HepG2 (cell line): ENCODE measurements around the gene KCTD13. TPM values are rescaled to one million over a fixed set of nuclear protein-coding genes. Genes with fewer than 3 reads are reported as not detected.

Experiments
- CENPX ChIP-seq: sonication (generic); formaldehyde crosslinking; IDR thresholded peaks from 2 replicates; pipeline ENCODE4 v1.9.0; 2021; ENCODE audit warnings: mild to moderate bottlenecking, missing genetic modification reagents, moderate library complexity
- DNMT3B ChIP-seq: conservative IDR thresholded peaks from 2 replicates; pipeline ENCODE4 v1.6.1; 2016; ENCODE audit warnings: missing biosample characterization, control low read depth
- HNF4A ChIP-seq: sonication (generic); formaldehyde crosslinking; IDR thresholded peaks from 2 replicates; pipeline ENCODE4 v1.4.0; 2020; ENCODE audit warnings: missing genetic modification reagents
- ISX ChIP-seq: sonication (generic); formaldehyde crosslinking; conservative IDR thresholded peaks from 2 replicates; pipeline ENCODE4 v1.5.0; 2020; ENCODE audit warnings: missing genetic modification reagents
- JUNB ChIP-seq: sonication (generic); formaldehyde crosslinking; IDR thresholded peaks from 2 replicates; pipeline ENCODE4 v1.8.0; 2022; ENCODE audit warnings: missing genetic modification reagents, mild to moderate bottlenecking, borderline replicate concordance
- NFRKB ChIP-seq: fragments of 450-650 bp; IDR thresholded peaks from 2 replicates; pipeline ENCODE4 v1.6.1; 2017
- RFX1 ChIP-seq: fragments of 450-650 bp; IDR thresholded peaks from 2 replicates; pipeline ENCODE4 v1.6.1; 2017
- SALL1 ChIP-seq: sonication (generic); formaldehyde crosslinking; IDR thresholded peaks from 2 replicates; pipeline ENCODE4 v1.8.0; 2022; ENCODE audit warnings: mild to moderate bottlenecking, missing genetic modification reagents
- SALL2 ChIP-seq: sonication (generic); formaldehyde crosslinking; IDR thresholded peaks from 2 replicates; pipeline ENCODE4 v1.8.1; 2023; ENCODE audit warnings: mild to moderate bottlenecking, missing genetic modification reagents, inconsistent platforms
- SMAD3 ChIP-seq: sonication (generic); formaldehyde crosslinking; IDR thresholded peaks from 2 replicates; pipeline ENCODE4 v1.4.0; 2020; ENCODE audit warnings: missing genetic modification reagents
- TBL1XR1 ChIP-seq: fragments of 150-350 bp; IDR thresholded peaks from 2 replicates; pipeline ENCODE4 v1.6.1; 2014; ENCODE audit warnings: borderline replicate concordance, low read length; ENCODE audit not compliant: partially characterized antibody
- ZFP36 ChIP-seq: fragments of 150-350 bp; IDR thresholded peaks from 2 replicates; pipeline ENCODE4 v1.6.1; 2018; ENCODE audit warnings: borderline replicate concordance, low read length, low read depth; ENCODE audit not compliant: partially characterized antibody
- ZNF343 ChIP-seq: sonication (generic); formaldehyde crosslinking; IDR thresholded peaks from 2 replicates; pipeline ENCODE4 v1.4.0; 2020; ENCODE audit warnings: mild to moderate bottlenecking, missing genetic modification reagents
- ZNF431 ChIP-seq: sonication (generic); formaldehyde crosslinking; IDR thresholded peaks from 2 replicates; pipeline ENCODE4 v1.9.0; 2022; ENCODE audit warnings: missing genetic modification reagents, low read depth, mild to moderate bottlenecking, borderline replicate concordance
- ZNF546 ChIP-seq: sonication (generic); formaldehyde crosslinking; conservative IDR thresholded peaks from 2 replicates; pipeline ENCODE4 v1.8.1; 2023; ENCODE audit warnings: mild to moderate bottlenecking, missing genetic modification reagents
- ZNF878 ChIP-seq: sonication (generic); formaldehyde crosslinking; IDR thresholded peaks from 2 replicates; pipeline ENCODE4 v1.8.1; 2023; ENCODE audit warnings: mild to moderate bottlenecking, missing genetic modification reagents, moderate library complexity
- polyA plus RNA-seq, 8 experiments: library from polyadenylated mRNA; depleted of rRNA in 3 of 8; stranded (reverse) in 7 of 8; unstranded in 1 of 8; fragments of >200 nt; fragmentation: Illumina TruSeq in 4 of 8; extraction: Trizol in 4 of 8; gene quantifications; 2 replicates each; pipeline versions ENCODE4 v1.2.1 to v1.2.3, GENCODE V29; 2011 to 2016; ENCODE audit warnings: low read depth in 4 of 8, missing spikeins in 1 of 8, mixed read lengths in 1 of 8; ENCODE audit not compliant: insufficient read depth in 1 of 8
- total RNA-seq, 5 experiments: library from RNA; depleted of rRNA; stranded (reverse); fragments of >200 nt; fragmentation: Illumina TruSeq; extraction: Trizol; gene quantifications; 2 replicates each; pipeline ENCODE4 v1.2.3, GENCODE V29; 2016; ENCODE audit warnings: low read depth in 1 of 5
- TF ChIP-seq, protein P1 (sequence below): IDR thresholded peaks from 2 replicates; pipeline ENCODE4 v1.4.0; 2020; ENCODE audit warnings: mild to moderate bottlenecking, missing genetic modification reagents
- TF ChIP-seq, protein P2 (sequence below): sonication (generic); formaldehyde crosslinking; IDR thresholded peaks from 2 replicates; pipeline ENCODE4 v1.4.0; 2020; ENCODE audit warnings: missing genetic modification reagents, borderline replicate concordance
- TF ChIP-seq, protein P3 (sequence below): sonication (generic); formaldehyde crosslinking; IDR thresholded peaks from 2 replicates; pipeline ENCODE4 v1.4.0; 2020; ENCODE audit warnings: missing genetic modification reagents, mild to moderate bottlenecking, borderline replicate concordance
- TF ChIP-seq, protein P4 (sequence below): IDR thresholded peaks from 2 replicates; pipeline ENCODE4 v1.6.1; 2018; ENCODE audit warnings: missing genetic modification reagents
- TF ChIP-seq, protein P5 (sequence below): sonication (generic); formaldehyde crosslinking; IDR thresholded peaks from 2 replicates; pipeline ENCODE4 v1.8.0; 2022; ENCODE audit warnings: missing genetic modification reagents, mild to moderate bottlenecking, borderline replicate concordance

Gene KCTD13
- total and polyA plus RNA-seq, 2 of the 13 experiments (the other 11 are each of a cell fraction or from before 2014, with no cell fraction given), result 6.3 to 14.7 TPM

DNA sequence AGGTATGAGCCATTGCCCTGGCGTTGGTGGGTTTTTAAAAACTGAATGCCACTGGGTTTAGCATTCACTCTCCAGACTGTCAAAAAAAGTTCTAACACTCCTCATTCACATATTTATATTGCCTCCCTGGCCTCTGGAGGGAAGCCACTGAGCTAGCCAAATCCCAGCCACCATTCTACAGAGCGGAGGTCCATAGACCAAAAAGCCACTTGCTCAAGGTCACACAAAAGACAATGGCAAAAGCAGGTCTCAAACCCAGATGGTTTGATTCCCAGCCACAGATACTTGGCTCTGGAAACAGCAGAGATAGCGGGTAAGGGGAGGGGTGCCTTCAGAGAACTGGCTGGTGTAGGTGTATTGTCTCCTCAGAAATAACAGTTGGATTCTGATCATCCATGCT is 45.0 kb downstream of the KCTD13 start (continued):
- TF ChIP-seq, protein P1, sequence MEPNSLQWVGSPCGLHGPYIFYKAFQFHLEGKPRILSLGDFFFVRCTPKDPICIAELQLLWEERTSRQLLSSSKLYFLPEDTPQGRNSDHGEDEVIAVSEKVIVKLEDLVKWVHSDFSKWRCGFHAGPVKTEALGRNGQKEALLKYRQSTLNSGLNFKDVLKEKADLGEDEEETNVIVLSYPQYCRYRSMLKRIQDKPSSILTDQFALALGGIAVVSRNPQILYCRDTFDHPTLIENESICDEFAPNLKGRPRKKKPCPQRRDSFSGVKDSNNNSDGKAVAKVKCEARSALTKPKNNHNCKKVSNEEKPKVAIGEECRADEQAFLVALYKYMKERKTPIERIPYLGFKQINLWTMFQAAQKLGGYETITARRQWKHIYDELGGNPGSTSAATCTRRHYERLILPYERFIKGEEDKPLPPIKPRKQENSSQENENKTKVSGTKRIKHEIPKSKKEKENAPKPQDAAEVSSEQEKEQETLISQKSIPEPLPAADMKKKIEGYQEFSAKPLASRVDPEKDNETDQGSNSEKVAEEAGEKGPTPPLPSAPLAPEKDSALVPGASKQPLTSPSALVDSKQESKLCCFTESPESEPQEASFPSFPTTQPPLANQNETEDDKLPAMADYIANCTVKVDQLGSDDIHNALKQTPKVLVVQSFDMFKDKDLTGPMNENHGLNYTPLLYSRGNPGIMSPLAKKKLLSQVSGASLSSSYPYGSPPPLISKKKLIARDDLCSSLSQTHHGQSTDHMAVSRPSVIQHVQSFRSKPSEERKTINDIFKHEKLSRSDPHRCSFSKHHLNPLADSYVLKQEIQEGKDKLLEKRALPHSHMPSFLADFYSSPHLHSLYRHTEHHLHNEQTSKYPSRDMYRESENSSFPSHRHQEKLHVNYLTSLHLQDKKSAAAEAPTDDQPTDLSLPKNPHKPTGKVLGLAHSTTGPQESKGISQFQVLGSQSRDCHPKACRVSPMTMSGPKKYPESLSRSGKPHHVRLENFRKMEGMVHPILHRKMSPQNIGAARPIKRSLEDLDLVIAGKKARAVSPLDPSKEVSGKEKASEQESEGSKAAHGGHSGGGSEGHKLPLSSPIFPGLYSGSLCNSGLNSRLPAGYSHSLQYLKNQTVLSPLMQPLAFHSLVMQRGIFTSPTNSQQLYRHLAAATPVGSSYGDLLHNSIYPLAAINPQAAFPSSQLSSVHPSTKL (CRISPR knock-in tag), result 0 out of 2 replicates have a peak, but pooled peaks have one; percentile 6
- TF ChIP-seq, protein P2, sequence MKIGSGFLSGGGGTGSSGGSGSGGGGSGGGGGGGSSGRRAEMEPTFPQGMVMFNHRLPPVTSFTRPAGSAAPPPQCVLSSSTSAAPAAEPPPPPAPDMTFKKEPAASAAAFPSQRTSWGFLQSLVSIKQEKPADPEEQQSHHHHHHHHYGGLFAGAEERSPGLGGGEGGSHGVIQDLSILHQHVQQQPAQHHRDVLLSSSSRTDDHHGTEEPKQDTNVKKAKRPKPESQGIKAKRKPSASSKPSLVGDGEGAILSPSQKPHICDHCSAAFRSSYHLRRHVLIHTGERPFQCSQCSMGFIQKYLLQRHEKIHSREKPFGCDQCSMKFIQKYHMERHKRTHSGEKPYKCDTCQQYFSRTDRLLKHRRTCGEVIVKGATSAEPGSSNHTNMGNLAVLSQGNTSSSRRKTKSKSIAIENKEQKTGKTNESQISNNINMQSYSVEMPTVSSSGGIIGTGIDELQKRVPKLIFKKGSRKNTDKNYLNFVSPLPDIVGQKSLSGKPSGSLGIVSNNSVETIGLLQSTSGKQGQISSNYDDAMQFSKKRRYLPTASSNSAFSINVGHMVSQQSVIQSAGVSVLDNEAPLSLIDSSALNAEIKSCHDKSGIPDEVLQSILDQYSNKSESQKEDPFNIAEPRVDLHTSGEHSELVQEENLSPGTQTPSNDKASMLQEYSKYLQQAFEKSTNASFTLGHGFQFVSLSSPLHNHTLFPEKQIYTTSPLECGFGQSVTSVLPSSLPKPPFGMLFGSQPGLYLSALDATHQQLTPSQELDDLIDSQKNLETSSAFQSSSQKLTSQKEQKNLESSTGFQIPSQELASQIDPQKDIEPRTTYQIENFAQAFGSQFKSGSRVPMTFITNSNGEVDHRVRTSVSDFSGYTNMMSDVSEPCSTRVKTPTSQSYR (CRISPR knock-in tag), result no peak
- TF ChIP-seq ZFP36 (no peak), SMAD3 (CRISPR knock-in tag) (no peak), ZNF343 (no peak), ZNF546 (CRISPR knock-in tag) (no peak), TBL1XR1 (no peak), JUNB (CRISPR knock-in tag) (no peak), DNMT3B (no peak), ZNF431 (CRISPR knock-in tag) (no peak), ISX (no peak), HNF4A (peak; percentile 67), ZNF878 (CRISPR knock-in tag) (no peak), CENPX (CRISPR knock-in tag) (no peak), NFRKB (no peak), SALL2 (CRISPR knock-in tag) (no peak), RFX1 (no peak), SALL1 (CRISPR knock-in tag) (peak; percentile 33; the same call in 1 of the 2 replicates)
- TF ChIP-seq, protein P3, sequence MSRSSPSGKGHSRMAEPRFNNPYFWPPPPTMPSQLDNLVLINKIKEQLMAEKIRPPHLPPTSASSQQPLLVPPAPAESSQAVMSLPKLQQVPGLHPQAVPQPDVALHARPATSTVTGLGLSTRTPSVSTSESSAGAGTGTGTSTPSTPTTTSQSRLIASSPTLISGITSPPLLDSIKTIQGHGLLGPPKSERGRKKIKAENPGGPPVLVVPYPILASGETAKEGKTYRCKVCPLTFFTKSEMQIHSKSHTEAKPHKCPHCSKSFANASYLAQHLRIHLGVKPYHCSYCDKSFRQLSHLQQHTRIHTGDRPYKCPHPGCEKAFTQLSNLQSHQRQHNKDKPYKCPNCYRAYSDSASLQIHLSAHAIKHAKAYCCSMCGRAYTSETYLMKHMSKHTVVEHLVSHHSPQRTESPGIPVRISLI, result peak; percentile 42; the same call in 1 of the 2 replicates
- TF ChIP-seq, protein P4, sequence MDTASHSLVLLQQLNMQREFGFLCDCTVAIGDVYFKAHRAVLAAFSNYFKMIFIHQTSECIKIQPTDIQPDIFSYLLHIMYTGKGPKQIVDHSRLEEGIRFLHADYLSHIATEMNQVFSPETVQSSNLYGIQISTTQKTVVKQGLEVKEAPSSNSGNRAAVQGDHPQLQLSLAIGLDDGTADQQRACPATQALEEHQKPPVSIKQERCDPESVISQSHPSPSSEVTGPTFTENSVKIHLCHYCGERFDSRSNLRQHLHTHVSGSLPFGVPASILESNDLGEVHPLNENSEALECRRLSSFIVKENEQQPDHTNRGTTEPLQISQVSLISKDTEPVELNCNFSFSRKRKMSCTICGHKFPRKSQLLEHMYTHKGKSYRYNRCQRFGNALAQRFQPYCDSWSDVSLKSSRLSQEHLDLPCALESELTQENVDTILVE, result no peak
- TF ChIP-seq, protein P5, sequence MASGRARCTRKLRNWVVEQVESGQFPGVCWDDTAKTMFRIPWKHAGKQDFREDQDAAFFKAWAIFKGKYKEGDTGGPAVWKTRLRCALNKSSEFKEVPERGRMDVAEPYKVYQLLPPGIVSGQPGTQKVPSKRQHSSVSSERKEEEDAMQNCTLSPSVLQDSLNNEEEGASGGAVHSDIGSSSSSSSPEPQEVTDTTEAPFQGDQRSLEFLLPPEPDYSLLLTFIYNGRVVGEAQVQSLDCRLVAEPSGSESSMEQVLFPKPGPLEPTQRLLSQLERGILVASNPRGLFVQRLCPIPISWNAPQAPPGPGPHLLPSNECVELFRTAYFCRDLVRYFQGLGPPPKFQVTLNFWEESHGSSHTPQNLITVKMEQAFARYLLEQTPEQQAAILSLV, result no peak
